Measurements from ENCODE around the gene B4GALT1. TPM values are rescaled to one million over a fixed set of nuclear protein-coding genes. Genes with fewer than 3 reads are reported as not detected.

Gene B4GALT1
- total RNA-seq, 1 experiment from 2014 or later = 31.4 TPM

DNA sequence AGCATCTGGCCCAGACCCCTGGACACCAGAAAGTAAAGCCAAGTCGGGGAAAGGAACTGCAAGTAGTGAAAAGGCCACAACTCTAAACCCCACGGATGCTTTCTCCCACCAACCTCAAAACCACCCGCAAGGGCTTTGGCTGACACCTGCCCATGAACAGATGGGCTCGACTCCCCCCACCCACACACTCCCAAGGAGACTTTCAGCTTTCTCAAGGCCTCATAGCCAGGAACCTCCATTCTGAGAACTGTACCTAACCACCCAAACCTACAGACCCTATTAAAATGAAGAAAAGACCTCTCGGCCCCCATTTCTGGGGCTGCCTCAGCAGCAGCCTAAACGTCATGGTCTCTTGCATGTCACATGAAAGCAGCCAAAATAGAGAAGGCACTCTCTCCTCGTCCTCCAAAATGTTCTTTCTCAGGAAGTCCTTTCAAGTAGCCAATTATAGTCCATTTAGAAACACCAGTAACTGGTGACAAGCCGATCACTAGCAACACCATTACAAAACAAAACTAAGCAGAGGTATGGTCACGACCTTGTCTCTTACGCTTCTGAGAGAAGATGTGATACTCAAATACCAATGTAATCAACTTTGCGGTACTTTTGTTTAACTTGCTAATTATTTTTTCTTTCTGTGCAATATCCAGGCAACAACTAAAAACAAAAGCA lies 2.9 kb downstream of the B4GALT1 start:
- Histone ChIP-seq H3K27me3 (ENCODE audit: insufficient read depth, low read length) (no peaks in the 10 kb centered on the region), H3K4me3 (replicated peaks in 1 of 2; ENCODE audit: low read depth in 1 of 2, low read length in 2 of 2) (no peak overlapping the region), H3K27ac (ENCODE audit: low read depth, low read length) (no peak overlapping the region), H4K20me1 (ENCODE audit: insufficient read depth) (no peaks in the 10 kb centered on the region), H3K9me3 (ENCODE audit: control insufficient read depth in 1 of 2, insufficient read depth in 1 of 2, low read depth in 1 of 2, low read length in 2 of 2) (no peaks in the 10 kb centered on the region), H3K4me1 (ENCODE audit: control insufficient read depth in 1 of 2, insufficient read depth in 2 of 2, low read length in 2 of 2) (peaks cover 55 to 83% of the 10 kb centered on the region in 2 experiments), H3K9ac (ENCODE audit: low read length) (no peak overlapping the region), H3K4me2 (ENCODE audit: low read length) (no peak overlapping the region), H2AFZ (ENCODE audit: low read depth, low read length, poor library complexity, severe bottlenecking) (no peak overlapping the region), H3K9me2 (ENCODE audit: insufficient read depth) (no peaks in the 10 kb centered on the region), H3K36me3 (ENCODE audit: control insufficient read depth in 1 of 2, insufficient read depth in 2 of 2, low read length in 2 of 2) (no peaks in the 10 kb centered on the region), H3K79me2 (ENCODE audit: insufficient read depth, low read length) (peaks cover 58% of the 10 kb centered on the region)
- ATAC-seq (no peak), DNase-seq (ENCODE audit: low read depth, low spot score) (no peak)
- TF ChIP-seq CBX3 (IDR thresholded peaks at IDR 0.05; ENCODE audit: low read depth) = no peak
- no peak for TF ChIP-seq ZNF274 (IDR thresholded peaks at IDR 0.05; ENCODE audit: low read depth, low read length)
- no peak for TF ChIP-seq ZFX (IDR thresholded peaks at IDR 0.05)
- ChIA-PET CTCF (no interaction called here), RAD21 (ENCODE audit: low non-redundant PET in 1 of 2, low total read pairs in 2 of 2, uncharacterized antibody in 2 of 2, unreplicated experiment in 2 of 2) (no interaction called here), POLR2A (no interaction called here)
- no TSS peak for BruUV-seq (replicated peaks)
- intact Hi-C loops (cut with micrococcal nuclease) = no loop called here

DNA sequence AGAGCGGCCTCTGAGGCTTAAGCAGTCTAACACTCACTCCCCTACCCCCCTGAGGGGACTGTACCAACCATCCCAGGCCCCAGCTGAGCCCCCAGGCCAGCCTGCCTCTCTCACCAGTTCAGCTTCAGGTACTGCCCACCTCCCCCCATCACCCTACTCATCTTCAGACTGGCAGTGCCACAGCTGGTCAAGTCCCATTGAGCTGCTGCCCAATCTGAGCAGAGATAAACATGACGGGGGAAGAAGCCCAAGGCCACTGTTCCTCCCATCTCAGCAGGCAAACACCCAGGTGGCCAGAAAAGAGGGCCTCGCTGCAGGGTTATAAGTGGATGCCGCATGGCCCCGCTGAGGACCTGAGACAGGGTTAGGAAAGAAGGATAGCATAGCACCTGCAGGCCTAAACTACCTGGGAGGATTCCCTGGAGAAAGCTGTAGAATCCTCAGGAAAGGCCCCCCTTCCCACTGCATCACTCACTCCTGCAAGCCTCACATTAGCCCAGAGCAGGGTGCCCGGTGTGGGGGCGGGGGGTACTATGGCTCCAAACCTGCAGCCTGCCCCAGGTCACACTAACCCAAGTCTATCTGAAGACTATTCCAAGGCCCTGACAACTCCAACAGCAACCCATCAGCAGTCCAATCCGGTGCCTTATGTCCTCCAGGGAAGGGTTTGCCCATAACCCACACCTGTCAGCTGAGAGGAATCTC lies 3.6 kb downstream of the B4GALT1 start:
- Histone ChIP-seq H3K79me2 (ENCODE audit: insufficient read depth, low read length) (peaks cover 65% of the 10 kb centered on the region), H3K9ac (ENCODE audit: low read length) (no peak overlapping the region), H3K36me3 (ENCODE audit: control insufficient read depth in 1 of 2, insufficient read depth in 2 of 2, low read length in 2 of 2) (no peaks in the 10 kb centered on the region), H3K9me2 (ENCODE audit: insufficient read depth) (no peaks in the 10 kb centered on the region), H3K9me3 (ENCODE audit: control insufficient read depth in 1 of 2, insufficient read depth in 1 of 2, low read depth in 1 of 2, low read length in 2 of 2) (no peaks in the 10 kb centered on the region), H2AFZ (ENCODE audit: low read depth, low read length, poor library complexity, severe bottlenecking) (no peak overlapping the region), H3K4me1 (ENCODE audit: control insufficient read depth in 1 of 2, insufficient read depth in 2 of 2, low read length in 2 of 2) (peaks cover 62 to 90% of the 10 kb centered on the region in 2 experiments), H3K4me2 (ENCODE audit: low read length) (no peak overlapping the region), H4K20me1 (ENCODE audit: insufficient read depth) (no peaks in the 10 kb centered on the region), H3K27ac (ENCODE audit: low read depth, low read length) (no peak overlapping the region), H3K27me3 (ENCODE audit: insufficient read depth, low read length) (no peaks in the 10 kb centered on the region), H3K4me3 (replicated peaks in 1 of 2; ENCODE audit: low read depth in 1 of 2, low read length in 2 of 2) (no peak overlapping the region)
- ChIA-PET POLR2A (no interaction called here), CTCF (no interaction called here), RAD21 (ENCODE audit: low non-redundant PET in 1 of 2, low total read pairs in 2 of 2, uncharacterized antibody in 2 of 2, unreplicated experiment in 2 of 2) (no interaction called here)
- DNase-seq (ENCODE audit: low read depth, low spot score) = no peak
- no peak for ATAC-seq
- BruUV-seq (replicated peaks) = no TSS peak
- intact Hi-C loops (cut with micrococcal nuclease) = no loop called here
- no peak for TF ChIP-seq POLR2AphosphoS5 (IDR thresholded peaks at IDR 0.05; ENCODE audit: low read depth, low read length)
- TF ChIP-seq, protein P1, sequence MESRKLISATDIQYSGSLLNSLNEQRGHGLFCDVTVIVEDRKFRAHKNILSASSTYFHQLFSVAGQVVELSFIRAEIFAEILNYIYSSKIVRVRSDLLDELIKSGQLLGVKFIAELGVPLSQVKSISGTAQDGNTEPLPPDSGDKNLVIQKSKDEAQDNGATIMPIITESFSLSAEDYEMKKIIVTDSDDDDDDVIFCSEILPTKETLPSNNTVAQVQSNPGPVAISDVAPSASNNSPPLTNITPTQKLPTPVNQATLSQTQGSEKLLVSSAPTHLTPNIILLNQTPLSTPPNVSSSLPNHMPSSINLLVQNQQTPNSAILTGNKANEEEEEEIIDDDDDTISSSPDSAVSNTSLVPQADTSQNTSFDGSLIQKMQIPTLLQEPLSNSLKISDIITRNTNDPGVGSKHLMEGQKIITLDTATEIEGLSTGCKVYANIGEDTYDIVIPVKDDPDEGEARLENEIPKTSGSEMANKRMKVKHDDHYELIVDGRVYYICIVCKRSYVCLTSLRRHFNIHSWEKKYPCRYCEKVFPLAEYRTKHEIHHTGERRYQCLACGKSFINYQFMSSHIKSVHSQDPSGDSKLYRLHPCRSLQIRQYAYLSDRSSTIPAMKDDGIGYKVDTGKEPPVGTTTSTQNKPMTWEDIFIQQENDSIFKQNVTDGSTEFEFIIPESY (IDR thresholded peaks at IDR 0.05; ENCODE audit: extremely low read depth, insufficient replicate concordance, low read length) = no peak
- no peak for TF ChIP-seq YY1 (IDR thresholded peaks at IDR 0.05; ENCODE audit: extremely low read depth, insufficient replicate concordance, low read depth, low read length)
- TF ChIP-seq EZH2 (IDR thresholded peaks at IDR 0.05) = no peak
- TF ChIP-seq RAD21 (IDR thresholded peaks at IDR 0.05; ENCODE audit: low read depth) = no peak
- TF ChIP-seq, protein P2, sequence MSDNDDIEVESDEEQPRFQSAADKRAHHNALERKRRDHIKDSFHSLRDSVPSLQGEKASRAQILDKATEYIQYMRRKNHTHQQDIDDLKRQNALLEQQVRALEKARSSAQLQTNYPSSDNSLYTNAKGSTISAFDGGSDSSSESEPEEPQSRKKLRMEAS (IDR thresholded peaks at IDR 0.05) = no peak
- TF ChIP-seq CEBPB (IDR thresholded peaks at IDR 0.05; ENCODE audit: low read depth) = no peak
- no peak for TF ChIP-seq FOSL1 (IDR thresholded peaks at IDR 0.05; ENCODE audit: low read depth)
- TF ChIP-seq JUND (IDR thresholded peaks at IDR 0.05) = no peak
- TF ChIP-seq ZNF274 (IDR thresholded peaks at IDR 0.05; ENCODE audit: low read depth, low read length) = no peak
- TF ChIP-seq, protein P3, sequence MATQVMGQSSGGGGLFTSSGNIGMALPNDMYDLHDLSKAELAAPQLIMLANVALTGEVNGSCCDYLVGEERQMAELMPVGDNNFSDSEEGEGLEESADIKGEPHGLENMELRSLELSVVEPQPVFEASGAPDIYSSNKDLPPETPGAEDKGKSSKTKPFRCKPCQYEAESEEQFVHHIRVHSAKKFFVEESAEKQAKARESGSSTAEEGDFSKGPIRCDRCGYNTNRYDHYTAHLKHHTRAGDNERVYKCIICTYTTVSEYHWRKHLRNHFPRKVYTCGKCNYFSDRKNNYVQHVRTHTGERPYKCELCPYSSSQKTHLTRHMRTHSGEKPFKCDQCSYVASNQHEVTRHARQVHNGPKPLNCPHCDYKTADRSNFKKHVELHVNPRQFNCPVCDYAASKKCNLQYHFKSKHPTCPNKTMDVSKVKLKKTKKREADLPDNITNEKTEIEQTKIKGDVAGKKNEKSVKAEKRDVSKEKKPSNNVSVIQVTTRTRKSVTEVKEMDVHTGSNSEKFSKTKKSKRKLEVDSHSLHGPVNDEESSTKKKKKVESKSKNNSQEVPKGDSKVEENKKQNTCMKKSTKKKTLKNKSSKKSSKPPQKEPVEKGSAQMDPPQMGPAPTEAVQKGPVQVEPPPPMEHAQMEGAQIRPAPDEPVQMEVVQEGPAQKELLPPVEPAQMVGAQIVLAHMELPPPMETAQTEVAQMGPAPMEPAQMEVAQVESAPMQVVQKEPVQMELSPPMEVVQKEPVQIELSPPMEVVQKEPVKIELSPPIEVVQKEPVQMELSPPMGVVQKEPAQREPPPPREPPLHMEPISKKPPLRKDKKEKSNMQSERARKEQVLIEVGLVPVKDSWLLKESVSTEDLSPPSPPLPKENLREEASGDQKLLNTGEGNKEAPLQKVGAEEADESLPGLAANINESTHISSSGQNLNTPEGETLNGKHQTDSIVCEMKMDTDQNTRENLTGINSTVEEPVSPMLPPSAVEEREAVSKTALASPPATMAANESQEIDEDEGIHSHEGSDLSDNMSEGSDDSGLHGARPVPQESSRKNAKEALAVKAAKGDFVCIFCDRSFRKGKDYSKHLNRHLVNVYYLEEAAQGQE (IDR thresholded peaks at IDR 0.05; ENCODE audit: low read depth) = no peak
- TF ChIP-seq TCF7L2 (IDR thresholded peaks at IDR 0.05; ENCODE audit: borderline replicate concordance, extremely low read depth, insufficient read depth, insufficient read length) = no peak
- no peak for TF ChIP-seq ZFX (IDR thresholded peaks at IDR 0.05)

All from HCT116 (cell line).